Measurements from ENCODE around the gene MSRB2. TPM values are rescaled to one million over a fixed set of nuclear protein-coding genes. Genes with fewer than 3 reads are reported as not detected.

The MSRB2 gene
- total and polyA plus RNA-seq, 12 donors = 57.1 to 230 (median 175) TPM

GRCh38 chr10:23056186-23056579 lies 39.2 kb upstream of the MSRB2 start:
- no peak for DNase-seq
- intact Hi-C loops (cut with DNase I) = no loop called here
- Histone ChIP-seq H3K4me3 (no peak overlapping the region), H3K36me3 (no peaks in the 10 kb centered on the region), H3K4me1 (peaks cover 0 to 8% (median 0%) of the 10 kb centered on the region in 9 donors), H3K9me3 (peaks cover 0 to 19% (median 8%) of the 10 kb centered on the region in 11 donors), H3K27me3 (peaks cover 0 to 8% (median 0%) of the 10 kb centered on the region in 7 donors), H3K27ac (no peak overlapping the region)
- WGBS, 2 donors = 73 to 80% methylated on average over 3 of the region's 3 CpGs
- no peak for ATAC-seq
- TF ChIP-seq, protein P1, sequence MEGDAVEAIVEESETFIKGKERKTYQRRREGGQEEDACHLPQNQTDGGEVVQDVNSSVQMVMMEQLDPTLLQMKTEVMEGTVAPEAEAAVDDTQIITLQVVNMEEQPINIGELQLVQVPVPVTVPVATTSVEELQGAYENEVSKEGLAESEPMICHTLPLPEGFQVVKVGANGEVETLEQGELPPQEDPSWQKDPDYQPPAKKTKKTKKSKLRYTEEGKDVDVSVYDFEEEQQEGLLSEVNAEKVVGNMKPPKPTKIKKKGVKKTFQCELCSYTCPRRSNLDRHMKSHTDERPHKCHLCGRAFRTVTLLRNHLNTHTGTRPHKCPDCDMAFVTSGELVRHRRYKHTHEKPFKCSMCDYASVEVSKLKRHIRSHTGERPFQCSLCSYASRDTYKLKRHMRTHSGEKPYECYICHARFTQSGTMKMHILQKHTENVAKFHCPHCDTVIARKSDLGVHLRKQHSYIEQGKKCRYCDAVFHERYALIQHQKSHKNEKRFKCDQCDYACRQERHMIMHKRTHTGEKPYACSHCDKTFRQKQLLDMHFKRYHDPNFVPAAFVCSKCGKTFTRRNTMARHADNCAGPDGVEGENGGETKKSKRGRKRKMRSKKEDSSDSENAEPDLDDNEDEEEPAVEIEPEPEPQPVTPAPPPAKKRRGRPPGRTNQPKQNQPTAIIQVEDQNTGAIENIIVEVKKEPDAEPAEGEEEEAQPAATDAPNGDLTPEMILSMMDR (IDR thresholded peaks at IDR 0.05) = no peak

GRCh38 chr10:23058366-23058765 lies 37.0 kb upstream of the MSRB2 start:
- Histone ChIP-seq H3K27me3 (peaks cover 0 to 8% (median 0%) of the 10 kb centered on the region in 7 donors), H3K36me3 (no peaks in the 10 kb centered on the region), H3K27ac (no peak overlapping the region), H3K4me1 (no peaks in the 10 kb centered on the region), H3K4me3 (no peak overlapping the region), H3K9me3 (peaks cover 0 to 19% (median 8%) of the 10 kb centered on the region in 11 donors)
- TF ChIP-seq, protein P1 (IDR thresholded peaks at IDR 0.05) = no peak
- 62 to 66% methylated on average over 3 of the region's 3 CpGs for WGBS, 2 donors
- no peak for ATAC-seq
- intact Hi-C loops (cut with DNase I) = no loop called here
- no peak for DNase-seq

- Histone ChIP-seq H3K27me3 (no peaks in the 10 kb centered on the region), H3K4me1 (peaks cover 3 to 13% (median 11%) of the 10 kb centered on the region in 9 donors), H3K4me3 (no peak overlapping the region), H3K27ac (no peak overlapping the region), H3K9me3 (peaks cover 0 to 19% (median 8%) of the 10 kb centered on the region in 11 donors), H3K36me3 (no peaks in the 10 kb centered on the region)
- ATAC-seq = no peak
- no peak for DNase-seq
- WGBS, 2 donors = 50 to 56% methylated on average over 2 of the region's 2 CpGs
- TF ChIP-seq, protein P1 (IDR thresholded peaks at IDR 0.05) = no peak
- intact Hi-C loops (cut with DNase I) = loop anchor here in 3 of 10 donors (10.0 kb wide), 3 partner anchors 446 to 1056 kb away; partner anchors contain the start of gene DNAJC1 (in 2 of the 3)
Measured at GRCh38 chr10:23060918-23061317, 34.5 kb upstream of the MSRB2 start.

- no peak overlapping the region for H3K27ac ChIP-seq
- H3K4me1 ChIP-seq = peaks cover 5 to 29% (median 14%) of the 10 kb centered on the region in 9 donors
- ATAC-seq (no peak), DNase-seq (no peak)
- H3K4me3 ChIP-seq = no peak overlapping the region
- intact Hi-C loops (cut with DNase I) = loop anchor here in 3 of 10 donors (10.0 kb wide), 3 partner anchors 449 to 1059 kb away; partner anchors contain the start of gene DNAJC1 (in 2 of the 3)
- no peaks in the 10 kb centered on the region for H3K36me3 ChIP-seq
- peaks cover 0 to 19% (median 8%) of the 10 kb centered on the region in 11 donors for H3K9me3 ChIP-seq
- H3K27me3 ChIP-seq = no peaks in the 10 kb centered on the region
- TF ChIP-seq, protein P1 (IDR thresholded peaks at IDR 0.05) = no peak
- 67 to 68% methylated on average over 20 of the region's 20 CpGs for WGBS, 2 donors
Measured at GRCh38 chr10:23063045-23063972, 32.1 kb upstream of the MSRB2 start.

All from heart right ventricle (tissue), 16 donors.